K562 (cell line): ENCODE results near the gene CNOT1. TPM values are rescaled to one million over a fixed set of nuclear protein-coding genes. Genes with fewer than 3 reads are reported as not detected.

Experiments
- ATAC-seq: fragments of 200-7000 bp; cut with Tn5 transposase; 3 replicates; pipeline ENCODE4 v1.9.1; 2020; ENCODE audit warnings: moderate library complexity
- BruUV-seq: library from RNA; stranded (reverse); fragments of 400-500 nt; replicated peaks from 2 replicates; lab custom pipeline; 2021; lab: Mats Ljungman, UMichigan
- CTCF ChIA-PET: fragments of 300-600 bp; formaldehyde crosslinking; extraction: SDS; loops from one replicate; lab custom pipeline; 2021; ENCODE audit warnings: low intra/inter-chr PET ratio; lab: Yijun Ruan, JAX
- POLR2A ChIA-PET: fragments of 300-600, 350-650 bp; sonication (Branson Sonifier 250); formaldehyde crosslinking; extraction: SDS; loops from one replicate; lab custom pipeline; 2021; ENCODE audit warnings: antibody characterized with exemption, inconsistent platforms; lab: Yijun Ruan, JAX
- DNase-seq, 4 experiments: peaks; one replicate each; pipeline versions ENCODE4 v3.0.0 to v3.0.0-alpha.2; 2011 to 2018; ENCODE audit warnings: low spot score in 3 of 4, mixed read lengths in 3 of 4; ENCODE audit errors: extremely low read depth in 1 of 4
- FAIRE-seq: peaks from 2 replicates; lab custom pipeline; 2011; peaks lifted over from hg19 to GRCh38; lab: Jason Lieb, UNC
- H2AFZ ChIP-seq: 2 replicates; pipeline ENCODE4 v1.6.0; 2011; ENCODE audit warnings: low read depth, low read length, control low read depth, inconsistent platforms
- H3K27ac ChIP-seq: fragments of 200-600 bp; 3 replicates; pipeline ENCODE4 v1.8.0; 2011; ENCODE audit warnings: low read depth, mild to moderate bottlenecking, control low read depth, inconsistent platforms, low read length, moderate library complexity, mixed read lengths; ENCODE audit errors: extremely low read depth
- H3K27me3 ChIP-seq, 2 experiments: fragments of 300-600 bp in 1 of 2; 2 replicates in 1 of 2; 3 replicates in 1 of 2; pipeline versions ENCODE4 v1.6.0 to v1.8.0; 2011; ENCODE audit warnings: inconsistent platforms in 2 of 2, low read length in 2 of 2, mild to moderate bottlenecking in 1 of 2, mixed read lengths in 1 of 2, moderate library complexity in 1 of 2; ENCODE audit not compliant: control insufficient read depth in 2 of 2, insufficient read depth in 2 of 2
- H3K36me3 ChIP-seq: fragments of 300-600 bp; 3 replicates; pipeline ENCODE4 v1.8.0; 2011; ENCODE audit warnings: mild to moderate bottlenecking, low read length, inconsistent platforms; ENCODE audit not compliant: control insufficient read depth, insufficient read depth
- H3K4me1 ChIP-seq, 2 experiments: fragments of 200-600 bp in 1 of 2; replicated peaks in 1 of 2; 2 replicates in 1 of 2; 3 replicates in 1 of 2; pipeline versions ENCODE4 v1.5.1 to v1.8.0; 2011; ENCODE audit warnings: inconsistent platforms in 2 of 2, low read length in 2 of 2, mild to moderate bottlenecking in 1 of 2, mixed read lengths in 1 of 2, moderate library complexity in 1 of 2; ENCODE audit not compliant: control insufficient read depth in 2 of 2, insufficient read depth in 2 of 2
- H3K4me2 ChIP-seq: 2 replicates; pipeline ENCODE4 v1.6.1; 2011; ENCODE audit warnings: low read length, control low read depth, inconsistent platforms, mixed read lengths; ENCODE audit not compliant: insufficient read depth
- H3K4me3 ChIP-seq: fragments of 200-600 bp; sonication (generic), shearing (Covaris generic); 2 replicates; pipeline ENCODE4 v1.5.1; 2016; ENCODE audit warnings: control low read depth, inconsistent platforms
- H3K79me2 ChIP-seq: fragments of 200-600 bp; 3 replicates; pipeline ENCODE4 v1.8.0; 2011; ENCODE audit warnings: low read length, inconsistent platforms; ENCODE audit not compliant: control insufficient read depth, insufficient read depth
- H3K9ac ChIP-seq, 2 experiments: 2 replicates each; pipeline versions ENCODE4 v1.6.0 to v1.6.1; 2011; ENCODE audit warnings: low read depth in 2 of 2, low read length in 2 of 2, control low read depth in 1 of 2, inconsistent platforms in 1 of 2, mild to moderate bottlenecking in 1 of 2, mixed read lengths in 1 of 2; ENCODE audit not compliant: insufficient read depth in 1 of 2
- H3K9me1 ChIP-seq: one replicate; pipeline ENCODE4 v1.6.0; 2011; ENCODE audit warnings: inconsistent platforms, mild to moderate bottlenecking, low read length, moderate library complexity; ENCODE audit not compliant: control insufficient read depth, insufficient read depth
- H3K9me3 ChIP-seq: replicated peaks from 2 replicates; pipeline ENCODE4 v1.5.1; 2011; ENCODE audit warnings: low read depth, low read length, inconsistent platforms; ENCODE audit not compliant: control insufficient read depth, insufficient read depth
- H4K20me1 ChIP-seq: replicated peaks from 2 replicates; pipeline ENCODE4 v1.6.1; 2011; ENCODE audit warnings: low read length, inconsistent platforms, mixed read lengths; ENCODE audit not compliant: control insufficient read depth, insufficient read depth
- RBM39 ChIP-seq: fragments of 200-400 bp; formaldehyde crosslinking; optimal IDR thresholded peaks from 2 replicates; pipeline ENCODE3; 2018; ENCODE audit warnings: low read depth, low read length
- SMAD3 ChIP-seq: fragments of 450-650 bp; formaldehyde crosslinking; conservative IDR thresholded peaks from 2 replicates; pipeline ENCODE4 v1.4.0; 2020; ENCODE audit warnings: mild to moderate bottlenecking
- ZNF121 ChIP-seq: sonication (generic); formaldehyde crosslinking; conservative IDR thresholded peaks from 2 replicates; pipeline ENCODE4 v1.8.0; 2022; ENCODE audit warnings: missing genetic modification reagents
- ZNF436 ChIP-seq: fragments of 250-450, 450-650 bp; sonication (Bioruptor Pico); formaldehyde crosslinking; IDR thresholded peaks from 2 replicates; pipeline ENCODE4 v1.7.0; 2020; ENCODE audit warnings: mild to moderate bottlenecking
- WGBS: fragments of 100-300 bp; shearing (Covaris generic); methylation state at CpG from one replicate; pipeline ENCODE4 v1.1.6; 2016; ENCODE audit warnings: low coverage, mixed read lengths; ENCODE audit not compliant: insufficient coverage; ENCODE audit errors: missing lambda C conversion rate; 5-methylcytosine and 5-hydroxymethylcytosine counted together
- in situ Hi-C: fragments of 300-500 bp; cut with MboI; formaldehyde crosslinking; loops from 4 replicates; pipeline ENCODE4 v1.15.0; 2018; ENCODE audit warnings: inconsistent platforms, mixed read lengths
- intact Hi-C: fragments of 100-400 bp; cut with micrococcal nuclease; formaldehyde crosslinking; loops from 2 replicates; pipeline ENCODE4 v1.14.2; 2022
- polyA plus RNA-seq, 8 experiments: library from polyadenylated mRNA; depleted of rRNA in 4 of 8; stranded (reverse) in 5 of 8; unstranded in 3 of 8; fragments of >200 nt; fragmentation: Nextera tagmentation in 2 of 8; fragmentation: Illumina TruSeq in 1 of 8; extraction: Ambion mirVana in 2 of 8; extraction: Trizol in 1 of 8; gene quantifications; 2 replicates each; pipeline versions ENCODE4 v1.2.1 to v1.2.3, GENCODE V29; 2011 to 2014; ENCODE audit warnings: inconsistent platforms in 1 of 8, missing spikeins in 1 of 8
- total RNA-seq, 7 experiments: library from RNA; depleted of rRNA in 6 of 7; stranded (reverse); fragments of >200 nt in 6 of 7; fragmentation: Illumina TruSeq in 2 of 7; extraction: Trizol in 2 of 7; gene quantifications; 2 replicates each; pipeline versions ENCODE4 v1.2.1 to v1.2.3, GENCODE V29; 2011 to 2021; ENCODE audit warnings: low replicate concordance in 1 of 7
- TF ChIP-seq, protein P1 (sequence below): fragments of 450-650 bp; IDR thresholded peaks from 2 replicates; pipeline ENCODE4 v1.6.1; 2018; ENCODE audit not compliant: partially characterized antibody

CNOT1 gene
- total and polyA plus RNA-seq, 9 of the 15 experiments (the other 6 are each of a cell fraction or from before 2014, with no cell fraction given) = 110 to 270 (median 220) TPM

DNA sequence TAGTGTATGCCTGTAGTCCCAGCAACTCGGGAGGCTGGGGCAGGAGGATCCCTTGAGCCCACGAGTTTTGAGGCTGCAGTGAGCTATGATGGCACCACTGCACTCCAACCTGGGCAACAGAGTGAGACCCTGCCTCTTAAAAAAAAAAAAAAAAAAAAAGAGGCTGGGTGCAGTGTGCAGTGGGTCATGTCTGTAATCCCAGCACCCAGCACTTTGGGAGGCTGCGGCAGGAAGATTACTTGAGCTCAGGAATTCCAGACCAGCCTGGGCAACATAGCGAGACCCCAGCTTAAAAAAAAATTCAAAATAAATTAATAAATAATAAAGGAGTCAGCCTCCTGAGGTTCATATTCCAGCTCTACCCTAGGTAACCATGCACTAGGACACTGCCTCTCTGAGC is 9.6 kb upstream of the CNOT1 start:
- H2AFZ ChIP-seq = no peak overlapping the region
- H3K9me3 ChIP-seq = no peaks in the 10 kb centered on the region
- DNase-seq (no peak), FAIRE-seq (no peak), ATAC-seq (no peak)
- WGBS = 12% methylated on average over 4 of the region's 4 CpGs
- no peak overlapping the region for H3K4me3 ChIP-seq
- no peak overlapping the region for H3K27ac ChIP-seq
- intact Hi-C loops (no loop called here), in situ Hi-C loops (no loop called here)
- TF ChIP-seq SMAD3 (CRISPR knock-in tag) (no peak), ZNF121 (peak; percentile 57), RBM39 (no peak), ZNF436 (CRISPR knock-in tag) (no peak)
- TF ChIP-seq, protein P1, sequence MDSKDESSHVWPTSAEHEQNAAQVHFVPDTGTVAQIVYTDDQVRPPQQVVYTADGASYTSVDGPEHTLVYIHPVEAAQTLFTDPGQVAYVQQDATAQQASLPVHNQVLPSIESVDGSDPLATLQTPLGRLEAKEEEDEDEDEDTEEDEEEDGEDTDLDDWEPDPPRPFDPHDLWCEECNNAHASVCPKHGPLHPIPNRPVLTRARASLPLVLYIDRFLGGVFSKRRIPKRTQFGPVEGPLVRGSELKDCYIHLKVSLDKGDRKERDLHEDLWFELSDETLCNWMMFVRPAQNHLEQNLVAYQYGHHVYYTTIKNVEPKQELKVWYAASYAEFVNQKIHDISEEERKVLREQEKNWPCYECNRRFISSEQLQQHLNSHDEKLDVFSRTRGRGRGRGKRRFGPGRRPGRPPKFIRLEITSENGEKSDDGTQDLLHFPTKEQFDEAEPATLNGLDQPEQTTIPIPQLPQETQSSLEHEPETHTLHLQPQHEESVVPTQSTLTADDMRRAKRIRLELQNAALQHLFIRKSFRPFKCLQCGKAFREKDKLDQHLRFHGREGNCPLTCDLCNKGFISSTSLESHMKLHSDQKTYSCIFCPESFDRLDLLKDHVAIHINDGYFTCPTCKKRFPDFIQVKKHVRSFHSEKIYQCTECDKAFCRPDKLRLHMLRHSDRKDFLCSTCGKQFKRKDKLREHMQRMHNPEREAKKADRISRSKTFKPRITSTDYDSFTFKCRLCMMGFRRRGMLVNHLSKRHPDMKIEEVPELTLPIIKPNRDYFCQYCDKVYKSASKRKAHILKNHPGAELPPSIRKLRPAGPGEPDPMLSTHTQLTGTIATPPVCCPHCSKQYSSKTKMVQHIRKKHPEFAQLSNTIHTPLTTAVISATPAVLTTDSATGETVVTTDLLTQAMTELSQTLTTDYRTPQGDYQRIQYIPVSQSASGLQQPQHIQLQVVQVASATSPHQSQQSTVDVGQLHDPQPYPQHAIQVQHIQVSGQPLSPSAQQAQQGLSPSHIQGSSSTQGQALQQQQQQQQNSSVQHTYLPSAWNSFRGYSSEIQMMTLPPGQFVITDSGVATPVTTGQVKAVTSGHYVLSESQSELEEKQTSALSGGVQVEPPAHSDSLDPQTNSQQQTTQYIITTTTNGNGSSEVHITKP = no peak
- ChIA-PET POLR2A (no interaction called here), CTCF (interaction anchor here (2.1 kb wide), 1 partner anchor 127 kb away, joined by 15 read pairs; no protein-coding TSS in a partner anchor)
- no peak overlapping the region for H3K4me2 ChIP-seq
- no peaks in the 10 kb centered on the region for H3K36me3 ChIP-seq
- H4K20me1 ChIP-seq = no peaks in the 10 kb centered on the region
- no peaks in the 10 kb centered on the region; a peak in 1 of 5 replicates for H3K27me3 ChIP-seq
- H3K9ac ChIP-seq = no peak overlapping the region
- no peaks in the 10 kb centered on the region; a peak in 1 of 5 replicates for H3K4me1 ChIP-seq
- no peaks in the 10 kb centered on the region for H3K9me1 ChIP-seq
- BruUV-seq = no TSS peak
- no peaks in the 10 kb centered on the region for H3K79me2 ChIP-seq
